NCI-H748 (cell line): ENCODE measurements around the gene NIPAL1.
"Not testable (repeated sequence)": the region's sequence is repeated elsewhere in the genome, so short reads cannot be mapped to it uniquely, and the experiment has no call there.

ENCODE experiments used
- DNase-seq: peaks from one replicate; lab custom pipeline; 2025; ENCODE audit not compliant: unreplicated experiment; lab: John Stamatoyannopoulos, UW

Gene NIPAL1

GRCh38 chr4:48016141-48017107, at the start of gene NIPAL1, which contains the start of gene CNGA1:
Gene NIPAL1 (plus strand): TSS chr4:48016772. CDS start chr4:48016840, 68 bp downstream.
Gene CNGA1 (minus strand): TSS chr4:48016681. CDS start chr4:47952689, 63,992 bp downstream.
- peak; percentile 85 for DNase-seq

- DNase-seq: no peak
Measured at GRCh38 chr4:47968847-47969246, 47.7 kb upstream of the NIPAL1 start.

- DNase-seq: no peak
Measured at GRCh38 chr4:47972181-47972580, 44.4 kb upstream of the NIPAL1 start.

GRCh38 chr4:47972721-47973120, 43.9 kb upstream of the NIPAL1 start:
- no peak for DNase-seq

GRCh38 chr4:47974566-47974965, 42.0 kb upstream of the NIPAL1 start:
- no peak for DNase-seq

- DNase-seq: no peak
Measured at GRCh38 chr4:47990145-47990544, 26.4 kb upstream of the NIPAL1 start.

GRCh38 chr4:47992475-47992874, 24.1 kb upstream of the NIPAL1 start:
- not testable (repeated sequence) for DNase-seq

GRCh38 chr4:47996021-47996420, 20.6 kb upstream of the NIPAL1 start:
- no peak for DNase-seq

GRCh38 chr4:48002267-48002666, 14.3 kb upstream of the NIPAL1 start:
- no peak for DNase-seq

- DNase-seq: peak; percentile 15
Measured at GRCh38 chr4:48003568-48003967, 13.0 kb upstream of the NIPAL1 start.

GRCh38 chr4:48005781-48006180, 10.8 kb upstream of the NIPAL1 start:
- no peak for DNase-seq

GRCh38 chr4:48008021-48008596, 8.5 kb upstream of the NIPAL1 start:
- no peak for DNase-seq

- not testable (repeated sequence) for DNase-seq
Measured at GRCh38 chr4:48010906-48011305, 5.7 kb upstream of the NIPAL1 start.

- no peak for DNase-seq
Measured at GRCh38 chr4:48011722-48012121, 4.8 kb upstream of the NIPAL1 start.

- no peak for DNase-seq
Measured at GRCh38 chr4:48012824-48013223, 3.7 kb upstream of the NIPAL1 start.

GRCh38 chr4:48015216-48015615, 1.4 kb upstream of the NIPAL1 start:
- DNase-seq: no peak

GRCh38 chr4:48015678-48016077, 894 bp upstream of the NIPAL1 start:
- no peak for DNase-seq

- DNase-seq: peak; percentile 24
Measured at GRCh38 chr4:48017108-48017571, 568 bp downstream of the NIPAL1 start.

GRCh38 chr4:48018112-48018511, 1.5 kb downstream of the NIPAL1 start:
- DNase-seq: no peak

- no peak for DNase-seq
Measured at GRCh38 chr4:48021100-48021499, 4.5 kb downstream of the NIPAL1 start.

- no peak for DNase-seq
Measured at GRCh38 chr4:48022192-48022799, 5.7 kb downstream of the NIPAL1 start.

GRCh38 chr4:48024522-48024921, 8.0 kb downstream of the NIPAL1 start:
- DNase-seq: no peak
